ENCODE results near the gene KCNJ5. TPM values are rescaled to one million over a fixed set of nuclear protein-coding genes. Genes with fewer than 3 reads are reported as not detected.
A peak's percentile ranks its signal among the peaks of the same experiment; 100 is the strongest.

KCNJ5 gene
- total RNA-seq, 1 experiment from 2014 or later = not detected

DNA sequence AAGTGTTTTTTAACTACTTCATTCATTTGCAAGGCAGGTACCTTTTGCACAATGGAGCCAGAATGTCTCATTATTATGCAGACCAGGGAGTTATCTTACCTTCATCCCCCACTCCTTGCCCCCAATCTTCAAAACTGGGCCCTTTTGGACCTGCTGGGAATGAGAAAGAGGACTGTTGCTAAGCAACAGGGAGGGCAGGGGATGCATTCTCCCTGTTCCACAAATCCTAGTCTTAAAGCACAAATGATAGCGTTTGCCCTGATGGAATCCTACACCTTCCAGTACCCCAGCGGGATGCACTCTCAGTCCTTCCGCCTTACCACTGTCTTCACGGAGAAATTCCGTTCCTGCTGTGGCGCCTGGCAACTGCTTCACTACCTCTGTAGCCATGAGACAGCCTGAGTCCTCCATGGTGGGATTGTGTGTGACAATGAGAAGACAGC, 20.0 kb upstream of the KCNJ5 start:
- DNase-seq (ENCODE audit: low read depth) = no peak

DNA sequence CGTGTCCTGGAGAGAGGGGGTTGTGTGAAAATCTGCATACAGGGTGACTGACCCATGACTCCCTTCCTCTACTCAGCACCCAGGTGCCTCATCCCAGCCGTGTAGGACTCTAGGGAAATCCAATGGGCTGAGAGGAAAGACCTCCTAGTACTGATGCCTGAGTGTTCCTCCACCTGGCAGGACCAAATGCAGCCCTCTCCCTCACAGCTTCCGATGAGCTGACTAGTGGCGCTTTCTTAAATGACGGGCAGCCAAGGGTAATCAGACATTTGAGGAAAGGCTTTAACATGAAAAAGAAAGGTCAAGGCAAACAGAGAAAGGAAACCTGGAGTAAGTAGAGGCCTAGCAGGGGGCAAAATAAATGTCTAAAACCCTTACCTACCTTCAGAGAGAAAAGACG, 19.1 kb upstream of the KCNJ5 start:
- DNase-seq (ENCODE audit: low read depth) = no peak

DNA sequence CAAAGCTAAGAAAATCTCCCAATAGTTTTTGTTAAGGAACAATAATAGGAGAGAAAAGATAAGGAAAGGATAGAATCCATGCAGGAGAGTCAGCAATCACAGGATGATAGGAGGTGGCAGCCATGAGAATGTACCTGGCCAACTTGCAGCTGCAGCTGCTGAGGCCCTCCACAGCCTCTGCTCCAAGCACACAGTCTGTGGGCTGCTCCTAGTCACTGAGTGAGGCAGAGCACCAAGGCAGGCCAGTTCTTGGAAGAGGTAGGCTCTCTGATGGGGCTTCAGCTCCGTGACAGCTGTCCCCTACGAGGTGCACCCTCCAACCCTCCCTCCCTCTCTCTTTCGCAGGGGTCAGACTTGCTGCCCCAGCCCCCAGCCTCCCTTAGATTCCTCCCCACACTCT, 18.6 kb upstream of the KCNJ5 start:
- no peak for DNase-seq (ENCODE audit: low read depth)

DNA sequence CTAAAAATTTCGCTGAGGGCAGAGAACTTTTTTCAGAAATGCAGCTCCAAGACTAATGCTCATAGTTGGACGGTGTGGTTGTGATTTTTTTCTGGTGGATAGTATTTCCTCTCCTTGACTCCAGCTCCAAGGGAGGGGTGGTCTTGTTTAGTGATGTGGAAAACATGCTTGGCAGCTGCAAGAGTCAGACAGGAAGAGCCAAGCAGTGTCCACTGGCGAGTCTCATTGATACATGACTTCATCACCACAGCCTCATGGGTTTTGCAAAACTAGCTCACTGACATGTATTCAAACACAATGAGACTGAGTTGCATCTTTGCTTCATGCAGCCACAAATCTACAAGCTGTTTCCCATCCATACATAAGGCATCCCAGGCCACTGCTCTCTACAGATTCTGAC, 16.7 kb upstream of the KCNJ5 start:
- peak; percentile 18 for DNase-seq (ENCODE audit: low read depth)

DNA sequence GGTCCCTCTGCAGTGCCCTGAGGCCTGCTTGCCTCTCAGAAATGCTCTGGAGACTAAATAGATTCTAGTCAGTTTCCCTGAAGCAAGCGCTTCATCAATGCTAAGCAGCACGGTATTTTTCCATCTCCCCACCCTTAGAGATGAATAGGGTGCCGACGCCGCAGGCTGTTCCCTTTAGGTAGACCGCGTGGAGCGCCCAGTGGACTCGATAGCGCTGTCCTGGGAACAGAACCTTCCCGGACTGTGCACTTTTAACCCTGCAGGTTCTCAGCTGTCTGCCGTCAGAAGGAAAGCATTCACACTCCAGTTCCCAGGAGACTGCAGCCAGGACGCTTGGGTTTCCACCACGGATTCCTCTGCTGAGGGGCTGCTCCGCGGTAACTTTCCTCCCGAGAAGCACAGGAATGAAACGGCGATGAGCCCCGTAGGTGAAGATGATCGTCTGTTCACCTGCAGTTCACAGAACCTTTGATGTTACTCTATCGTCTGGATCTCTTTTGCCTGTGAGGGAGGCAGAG, 15.0 kb upstream of the KCNJ5 start:
- DNase-seq (ENCODE audit: low read depth) = no peak

DNA sequence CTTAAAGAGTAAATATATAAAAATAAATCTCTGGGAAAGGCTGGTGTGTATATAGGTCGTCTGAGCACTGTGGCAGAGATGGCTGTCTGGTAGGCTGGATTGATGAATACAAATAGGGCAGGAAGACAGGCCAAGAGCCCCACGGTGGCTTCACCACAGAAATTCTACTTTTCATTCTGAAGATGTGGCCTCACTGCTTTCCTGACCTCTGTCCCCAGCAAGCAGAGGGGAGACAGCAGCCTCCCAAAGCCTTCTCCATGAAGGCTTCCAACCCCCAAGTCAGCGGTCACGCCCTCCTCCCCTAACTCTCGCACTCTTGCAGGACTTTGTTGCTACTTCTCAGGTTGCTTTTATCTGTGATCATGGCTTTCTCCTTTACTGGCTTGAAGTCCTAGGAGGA, 13.4 kb upstream of the KCNJ5 start:
- no peak for DNase-seq (ENCODE audit: low read depth)

DNA sequence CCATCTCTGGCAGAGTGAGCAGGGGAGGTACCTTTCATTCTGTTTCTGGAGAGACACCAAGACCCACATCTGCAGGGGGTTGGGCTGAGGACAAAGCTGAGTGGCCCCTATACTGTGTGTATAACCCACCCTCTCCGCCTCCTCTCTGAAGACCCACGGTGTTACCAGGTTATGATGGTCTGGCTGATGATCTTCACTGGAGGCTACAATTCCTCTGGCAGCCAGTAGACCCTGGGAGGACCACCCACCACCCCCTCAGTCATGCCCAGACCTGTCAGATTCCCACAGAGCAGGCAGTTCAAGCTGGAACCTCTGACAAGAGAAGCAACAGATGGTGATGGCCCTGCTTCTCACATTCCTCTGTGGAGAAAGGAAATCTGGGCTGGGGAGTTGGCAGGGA, 12.7 kb upstream of the KCNJ5 start:
- no peak for DNase-seq (ENCODE audit: low read depth)

DNA sequence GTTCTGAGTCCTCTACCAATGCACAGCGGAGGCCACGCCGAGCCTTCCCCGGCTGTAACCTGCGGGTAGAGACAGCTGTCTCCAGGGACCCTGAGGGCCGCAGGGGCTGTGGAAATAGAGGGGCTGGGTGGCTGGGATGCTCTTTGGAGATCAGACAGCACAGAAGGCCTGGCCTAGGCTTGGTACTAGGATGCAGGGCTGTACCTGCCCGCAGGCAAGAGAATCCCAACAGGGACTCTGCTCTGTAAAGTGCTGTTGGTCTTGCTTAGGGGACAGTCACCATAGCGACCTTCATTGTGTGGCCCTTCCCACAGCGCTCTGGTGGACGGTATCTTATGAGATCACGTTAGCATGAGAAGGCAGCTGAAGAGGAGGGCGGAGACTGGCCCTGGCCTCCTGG, 11.3 kb upstream of the KCNJ5 start:
- DNase-seq (ENCODE audit: low read depth) = no peak

DNA sequence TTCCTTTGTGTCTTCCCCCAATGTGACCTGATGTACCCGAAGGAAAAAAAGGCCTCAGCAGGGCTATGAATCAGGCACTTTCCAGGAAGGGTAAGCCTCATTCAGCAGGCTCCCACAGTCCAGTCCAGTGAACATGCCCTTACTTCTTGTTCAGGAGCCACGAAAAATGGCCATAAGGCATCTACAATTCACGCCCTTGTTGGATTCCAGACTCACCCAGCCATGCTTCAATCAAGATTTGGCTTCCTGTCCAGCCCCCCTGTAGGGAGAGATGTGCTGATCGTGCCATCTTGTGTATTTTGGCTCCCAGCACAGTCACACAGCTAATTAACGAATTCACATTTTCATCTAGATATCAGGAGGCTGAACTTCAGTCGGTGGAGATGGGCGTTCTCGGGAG, 9.9 kb upstream of the KCNJ5 start:
- DNase-seq (ENCODE audit: low read depth) = no peak

DNA sequence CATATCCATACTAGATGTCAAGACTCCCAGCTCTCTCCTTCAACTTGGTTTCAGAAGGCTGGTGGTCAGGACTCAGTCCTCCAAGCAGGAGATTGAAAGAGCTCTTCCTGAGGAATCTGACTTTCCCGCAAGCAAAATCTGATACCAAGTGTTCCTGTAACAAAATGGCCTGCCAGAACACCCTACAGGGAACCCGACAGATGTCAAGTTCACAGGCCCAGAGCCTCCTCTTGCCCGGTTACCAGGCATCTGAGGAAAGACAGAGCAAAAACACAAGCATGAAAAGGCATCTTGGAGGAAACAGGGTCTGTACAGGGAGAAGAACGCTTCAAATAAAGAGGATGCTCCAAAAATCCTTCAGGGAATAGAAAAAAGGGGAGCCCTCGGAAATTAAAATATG, 8.7 kb upstream of the KCNJ5 start:
- no peak for DNase-seq (ENCODE audit: low read depth)

DNA sequence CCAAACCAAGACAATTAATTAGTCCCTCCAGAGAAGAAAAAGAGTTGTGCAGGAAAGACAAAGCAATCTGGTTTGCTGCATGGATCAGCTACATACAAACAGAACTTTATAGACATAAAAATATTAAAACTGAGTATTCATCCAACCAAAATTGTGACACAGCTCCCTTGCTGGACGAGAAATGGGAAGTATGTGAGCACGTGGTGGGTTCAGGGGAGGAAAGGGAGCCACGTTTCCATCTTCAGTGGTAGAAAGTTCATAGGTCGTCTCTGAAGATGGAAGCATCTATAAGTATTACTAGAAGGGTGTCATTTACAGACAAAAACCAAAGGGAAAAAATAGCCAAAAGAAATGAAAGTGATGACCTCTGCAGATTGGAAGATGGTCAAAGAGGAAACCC, 7.1 kb upstream of the KCNJ5 start:
- DNase-seq (ENCODE audit: low read depth) = no peak

DNA sequence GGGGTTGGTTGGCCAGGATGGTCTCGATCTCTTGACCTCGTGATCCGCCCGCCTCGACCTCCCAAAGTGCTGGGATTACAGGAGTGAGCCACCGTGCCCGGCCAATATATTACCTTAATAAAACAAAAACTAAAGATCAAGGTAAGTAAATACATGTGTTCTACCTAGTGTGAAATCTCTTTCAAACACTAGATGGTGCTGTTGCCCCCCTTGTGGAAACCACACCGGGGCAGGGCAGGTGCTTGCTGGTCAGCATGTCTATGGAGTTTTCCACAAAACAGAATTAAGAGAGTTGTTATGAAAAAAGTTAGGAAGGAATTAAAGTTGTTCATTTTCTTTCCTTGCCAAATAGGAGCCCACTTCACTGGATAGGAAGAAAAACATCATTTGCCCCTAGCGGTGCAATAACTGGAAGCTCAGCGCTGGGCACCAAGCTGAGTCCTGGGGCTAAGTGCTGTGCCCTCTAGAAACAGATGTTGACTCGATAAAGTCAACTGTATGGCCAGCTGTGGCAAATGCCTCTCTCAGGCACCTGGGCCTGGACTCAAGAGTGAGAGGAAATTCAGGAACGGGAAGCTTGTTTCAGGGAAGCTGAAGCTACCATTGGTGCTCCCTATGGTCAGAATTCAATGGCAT, 6.3 kb upstream of the KCNJ5 start:
- DNase-seq (ENCODE audit: low read depth) = peak; percentile 66

DNA sequence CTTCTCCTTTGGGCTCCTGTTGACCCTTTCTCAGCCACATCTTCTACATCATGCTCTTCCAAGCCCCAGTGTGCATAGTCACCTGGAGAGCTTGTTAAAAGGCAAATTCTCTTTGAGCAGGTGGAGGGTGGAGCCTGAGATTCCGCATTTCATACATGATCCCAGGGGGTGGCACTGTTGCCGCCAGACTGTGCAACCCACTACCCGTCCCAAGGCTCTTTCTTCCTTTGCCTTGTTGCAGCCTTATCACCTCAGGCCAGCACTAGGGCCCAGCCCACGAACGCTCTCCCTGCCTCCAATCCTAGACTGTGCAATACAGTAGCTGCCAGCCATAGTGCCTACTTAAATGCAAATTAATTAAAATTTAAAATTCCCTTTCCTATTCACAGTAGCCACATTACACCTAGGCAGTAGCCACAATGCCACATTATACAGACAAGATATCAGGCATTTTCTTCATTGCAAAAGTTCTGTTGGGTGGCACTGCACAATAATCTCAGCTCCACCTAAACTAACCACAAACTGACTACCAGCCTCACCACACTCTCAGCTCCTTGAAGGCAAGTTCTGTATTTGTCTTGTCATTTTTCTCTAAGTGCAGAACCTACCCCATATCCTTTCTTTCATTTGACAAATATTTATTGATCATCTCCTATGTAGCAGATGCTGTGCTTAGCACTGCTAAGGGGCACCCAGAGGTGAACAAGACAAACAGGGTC, 4.6 kb upstream of the KCNJ5 start:
- DNase-seq (ENCODE audit: low read depth) = peak; percentile 29

DNA sequence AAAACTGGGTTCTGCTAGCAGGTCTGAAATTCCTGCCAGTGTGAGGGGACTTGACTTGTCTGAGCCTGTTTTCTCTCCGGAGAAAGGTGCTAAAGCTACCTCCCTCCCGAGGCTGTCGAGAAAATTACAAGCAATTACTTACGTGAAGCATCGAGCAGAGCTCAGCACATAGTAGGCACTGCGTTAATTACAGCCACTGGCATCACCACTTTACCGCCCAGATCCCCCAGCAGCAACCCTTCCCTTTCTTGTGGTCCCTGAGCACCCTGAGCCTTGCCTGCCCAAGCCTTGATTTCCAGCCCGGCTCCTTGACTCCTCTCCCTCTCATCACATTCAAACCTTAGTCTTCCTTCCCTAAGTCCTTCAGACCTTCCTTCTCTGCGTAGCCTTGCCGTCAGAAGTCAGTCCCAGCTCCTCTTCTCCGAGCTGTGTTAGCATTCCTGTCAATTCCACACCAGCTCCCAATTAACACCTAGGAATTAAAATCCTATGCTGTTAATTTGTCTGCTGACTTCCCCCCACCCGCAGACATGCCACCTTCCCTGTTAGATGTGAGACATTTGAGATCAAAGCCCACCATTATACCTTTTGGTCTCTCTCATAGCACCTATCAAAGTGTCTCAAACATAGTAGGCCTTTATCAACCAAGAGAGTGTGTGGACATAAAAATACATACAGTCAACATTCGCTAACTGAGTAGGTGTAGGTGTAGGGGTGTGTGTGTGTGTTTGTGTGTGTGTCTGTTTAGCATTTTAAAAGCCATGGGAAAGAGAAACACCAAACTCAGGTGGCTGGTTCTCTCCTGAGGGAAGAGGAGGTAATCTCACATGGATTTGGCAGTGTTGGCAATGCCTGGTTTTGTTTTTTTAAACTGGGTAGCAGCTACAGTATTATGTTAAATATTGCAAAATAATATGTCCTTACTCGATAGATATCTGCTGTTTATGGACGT, 2.8 kb upstream of the KCNJ5 start:
- no peak for DNase-seq (ENCODE audit: low read depth)

DNA sequence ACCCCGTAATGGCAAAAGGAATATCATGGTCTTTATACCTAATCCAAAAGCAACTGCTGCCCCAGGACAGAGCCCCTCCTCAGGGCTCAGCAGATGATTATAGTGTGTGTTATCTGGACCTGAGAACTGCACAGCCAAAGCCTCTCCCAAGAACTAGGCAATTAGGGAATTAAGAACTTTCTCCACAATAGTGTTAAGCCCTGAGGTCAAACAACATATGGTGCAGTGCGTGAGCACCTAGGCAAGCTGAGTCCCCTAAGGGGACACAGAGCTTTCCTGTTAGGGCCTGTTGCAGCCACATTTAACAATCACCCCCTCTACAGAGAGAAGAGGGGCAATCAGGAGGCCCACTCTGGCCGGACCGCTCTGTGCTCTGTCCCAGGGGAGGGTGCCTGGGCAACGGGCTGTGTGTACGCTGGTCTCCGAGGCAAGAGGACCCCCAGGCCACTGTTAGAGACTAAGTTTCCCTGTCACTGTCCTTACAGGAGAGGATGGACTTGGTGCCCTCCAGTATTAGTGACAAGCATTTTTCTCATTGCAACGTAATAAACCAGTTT, 1.4 kb upstream of the KCNJ5 start:
- DNase-seq (ENCODE audit: low read depth) = no peak

DNA sequence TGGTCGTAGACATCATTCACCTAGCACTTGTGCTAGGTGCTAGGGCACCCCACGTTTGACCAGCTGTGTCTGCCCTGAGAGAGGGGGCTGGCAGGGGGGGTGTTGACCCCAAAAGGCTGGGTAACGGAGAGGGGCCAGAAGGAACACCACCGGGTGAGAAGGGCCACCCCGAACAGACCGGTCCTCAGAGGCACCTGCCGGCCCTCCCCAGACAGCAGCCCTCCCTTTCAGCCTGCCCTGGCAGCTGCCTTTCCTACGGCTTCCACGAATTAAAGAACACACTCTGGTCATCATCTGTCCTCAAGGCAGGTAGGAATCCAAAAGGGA, 977 bp upstream of the KCNJ5 start:
- no peak for DNase-seq (ENCODE audit: low read depth)

DNA sequence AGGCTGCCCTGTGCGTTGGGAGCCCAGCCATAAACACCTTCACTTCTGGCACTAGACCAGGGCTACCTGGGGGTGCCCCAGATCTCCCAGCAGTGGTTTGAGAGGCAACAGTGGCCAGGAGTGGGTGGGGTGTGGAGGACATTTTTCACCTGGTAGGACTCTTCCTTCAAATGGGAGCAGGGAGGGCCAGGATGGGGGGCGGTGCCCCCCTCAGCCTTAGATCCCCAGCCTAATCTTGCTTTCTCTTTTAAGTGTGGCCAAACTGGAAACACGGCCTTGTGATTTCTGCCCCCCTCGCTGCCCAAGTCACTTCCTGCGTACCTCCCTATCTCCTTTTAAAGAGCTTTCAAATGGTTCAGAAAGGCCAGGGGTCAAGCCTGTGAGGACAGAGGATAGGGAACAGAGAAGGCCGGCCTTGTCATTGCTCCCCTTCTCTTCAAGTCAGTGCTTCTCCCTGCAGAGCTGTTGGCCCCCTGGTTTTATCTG, 800 bp downstream of the KCNJ5 start:
- no peak for DNase-seq (ENCODE audit: low read depth)

DNA sequence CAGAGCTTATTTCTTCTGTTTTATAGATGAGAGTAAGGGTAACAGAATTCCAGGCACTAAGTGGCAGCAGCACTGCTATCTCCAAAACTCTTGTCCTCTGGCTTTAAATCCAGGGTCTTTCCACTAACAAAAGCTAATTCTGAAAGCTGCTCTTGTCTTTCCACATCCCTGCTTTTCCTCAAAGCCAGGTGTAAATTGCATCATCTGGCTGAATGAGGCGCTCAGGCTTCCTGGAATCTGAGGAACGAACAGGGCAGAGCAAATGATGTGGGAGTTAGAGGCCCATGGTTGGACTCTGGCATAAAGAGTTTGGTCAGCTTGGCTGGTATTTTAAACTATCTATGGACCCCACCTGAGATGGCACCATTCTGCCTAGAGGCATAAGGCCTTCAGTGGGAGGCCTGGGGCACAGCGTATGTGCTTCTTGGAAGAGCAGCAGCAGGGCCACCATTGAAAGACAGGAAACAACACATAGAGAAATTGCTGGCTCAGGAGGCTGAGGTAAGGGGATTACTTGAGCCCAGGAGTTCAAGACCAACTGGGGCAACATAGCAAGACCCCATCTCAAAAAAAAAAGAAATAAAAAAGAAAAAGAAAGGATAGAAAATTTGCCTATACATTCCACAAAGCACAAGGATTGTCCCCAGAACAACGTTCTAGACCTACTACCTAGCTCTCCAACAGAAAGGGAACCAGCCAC, 1.9 kb downstream of the KCNJ5 start:
- no peak for DNase-seq (ENCODE audit: low read depth)

DNA sequence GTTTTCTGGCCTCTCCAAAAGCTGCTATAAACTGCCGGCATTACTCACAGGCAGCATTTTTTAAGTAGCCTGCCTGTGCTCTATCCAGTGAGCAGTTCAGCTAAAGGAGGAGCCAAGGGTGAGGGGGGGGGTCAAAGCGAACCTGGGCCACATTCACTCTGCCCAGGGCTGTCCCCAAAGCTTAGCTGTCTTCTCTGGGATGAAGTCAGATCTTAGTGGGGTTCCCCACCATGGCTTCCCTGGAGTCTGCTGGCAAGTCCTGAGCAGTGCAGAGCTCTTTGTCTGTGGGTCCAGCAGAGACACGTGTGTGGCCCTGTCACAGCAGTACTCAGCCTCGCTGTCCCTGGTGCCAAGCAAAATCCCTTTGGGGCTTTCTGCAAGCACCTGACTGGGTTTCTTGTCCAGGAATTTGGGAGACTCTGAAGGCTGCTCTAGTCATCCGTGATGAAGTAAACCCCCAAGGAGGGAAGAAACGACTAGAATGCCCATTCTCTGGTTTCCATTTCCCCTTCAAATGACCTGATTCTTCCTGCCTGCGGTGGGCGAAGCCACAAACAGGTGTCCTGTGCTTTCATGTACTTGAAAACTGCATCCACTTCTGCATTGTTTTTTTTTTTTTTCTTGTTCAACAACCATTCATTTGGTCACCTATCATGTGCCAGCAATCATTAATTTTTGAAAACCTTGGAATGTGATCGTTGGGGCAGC, 2.6 kb downstream of the KCNJ5 start:
- no peak for DNase-seq (ENCODE audit: low read depth)

DNA sequence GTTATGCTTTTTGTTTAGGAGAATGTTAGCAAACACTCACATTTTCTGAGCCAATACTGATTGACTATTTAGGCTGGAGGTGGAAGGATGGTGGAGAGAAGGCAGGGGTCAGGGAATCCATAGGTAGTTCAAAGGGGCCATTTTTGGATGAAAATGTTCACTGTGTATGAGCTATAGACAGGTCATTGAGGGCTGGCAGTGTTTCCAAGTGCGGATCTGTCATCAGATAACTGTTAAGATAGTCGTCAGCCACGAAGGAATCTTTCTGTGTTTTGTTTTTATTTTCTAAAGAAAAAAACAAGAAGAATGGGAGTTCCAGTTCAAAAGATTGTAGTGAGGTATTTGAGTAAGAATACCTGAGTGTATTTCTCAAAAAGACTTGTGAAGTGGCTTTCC, 3.1 kb downstream of the KCNJ5 start:
- no peak for DNase-seq (ENCODE audit: low read depth)

DNA sequence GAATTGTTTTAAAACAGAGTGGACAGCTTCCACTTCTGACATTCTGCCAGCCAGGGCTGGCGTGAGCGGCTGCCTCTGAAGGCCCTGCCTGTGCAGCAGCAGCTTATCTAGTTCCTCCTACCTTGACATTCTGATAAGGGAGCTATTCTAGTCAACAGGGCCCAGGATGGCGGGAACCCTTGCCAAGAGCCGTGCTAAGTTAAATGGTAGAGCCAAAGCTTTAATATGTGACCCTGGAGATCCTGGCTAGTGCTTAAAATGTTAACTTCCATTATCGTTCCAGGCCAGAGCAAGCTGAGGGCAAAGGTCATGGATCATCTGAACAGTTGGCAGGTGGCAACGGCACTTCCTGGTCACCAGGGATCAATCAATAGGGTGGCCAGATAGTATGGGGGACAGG, 3.5 kb downstream of the KCNJ5 start:
- DNase-seq (ENCODE audit: low read depth) = no peak
